CD1c-positive myeloid dendritic cell (primary cell): Measurements from ENCODE around the gene PDE4D.
"Not testable (repeated sequence)": the region's sequence is repeated elsewhere in the genome, so short reads cannot be mapped to it uniquely, and the experiment has no call there.

ENCODE experiments used
- DNase-seq: peaks from one replicate; pipeline ENCODE4 v3.0.0-alpha.2; 2016; ENCODE audit errors: extremely low spot score

The PDE4D gene

GRCh38 chr5:59471463-59471862 lies 422.1 kb downstream of the PDE4D start:
- no peak for DNase-seq

GRCh38 chr5:59467969-59468368 lies 425.6 kb downstream of the PDE4D start:
- no peak for DNase-seq

DNA sequence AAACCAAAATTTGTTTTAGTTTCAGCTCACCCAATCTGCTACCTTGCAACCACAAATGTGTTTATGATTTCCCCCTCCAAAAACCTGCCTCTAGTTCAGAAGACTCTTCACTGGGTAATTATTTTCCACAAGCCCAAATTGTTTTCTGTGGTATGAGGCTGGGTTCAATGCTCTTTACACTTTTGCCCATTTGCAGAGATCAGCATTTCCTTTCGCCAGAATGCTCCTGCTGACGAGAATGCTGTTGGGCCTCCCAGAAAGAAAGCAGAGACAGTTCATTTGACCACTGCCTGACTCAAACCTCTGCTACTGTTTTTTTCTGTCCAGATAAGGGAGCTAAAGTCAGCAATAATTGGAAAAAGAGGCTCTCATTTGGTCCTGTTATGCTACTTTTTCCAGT lies 427.3 kb downstream of the PDE4D start:
- DNase-seq = no peak

GRCh38 chr5:59464969-59465368 lies 428.6 kb downstream of the PDE4D start:
- no peak for DNase-seq

DNA sequence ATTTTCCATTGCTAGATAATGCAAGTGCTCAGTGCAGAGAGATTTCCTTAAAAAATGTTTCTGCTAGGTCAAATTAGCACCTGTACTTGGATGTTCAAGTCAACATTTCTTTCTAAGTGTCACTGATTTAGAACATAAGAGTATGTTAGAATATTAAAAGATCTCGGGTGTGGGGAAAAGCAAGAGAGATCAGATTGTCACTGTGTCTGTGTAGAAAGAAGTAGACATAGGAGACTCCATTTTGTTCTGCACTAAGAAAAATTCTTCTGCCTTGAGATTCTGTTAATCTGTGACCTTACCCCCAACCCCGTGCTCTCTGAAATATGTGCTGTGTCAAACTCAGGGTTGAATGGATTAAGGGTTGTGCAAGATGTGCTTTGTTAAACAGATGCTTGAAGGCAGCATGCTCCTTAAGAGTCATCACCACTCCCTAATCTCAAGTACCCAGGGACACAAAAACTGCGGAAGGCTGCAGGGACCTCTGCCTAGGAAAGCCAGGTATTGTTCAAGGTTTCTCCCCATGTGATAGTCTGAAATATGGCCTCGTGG lies 429.8 kb downstream of the PDE4D start:
- DNase-seq = not testable (repeated sequence)

GRCh38 chr5:59462956-59463355 lies 430.6 kb downstream of the PDE4D start:
- DNase-seq = no peak

- DNase-seq = no peak
Measured at GRCh38 chr5:59460368-59461153, 433.0 kb downstream of the PDE4D start.

- DNase-seq = no peak
Measured at GRCh38 chr5:59458966-59459729, 434.4 kb downstream of the PDE4D start.

- DNase-seq = no peak
Measured at GRCh38 chr5:59458321-59458720, 435.2 kb downstream of the PDE4D start.

- DNase-seq = no peak
Measured at GRCh38 chr5:59449905-59450644, 443.5 kb downstream of the PDE4D start.

DNA sequence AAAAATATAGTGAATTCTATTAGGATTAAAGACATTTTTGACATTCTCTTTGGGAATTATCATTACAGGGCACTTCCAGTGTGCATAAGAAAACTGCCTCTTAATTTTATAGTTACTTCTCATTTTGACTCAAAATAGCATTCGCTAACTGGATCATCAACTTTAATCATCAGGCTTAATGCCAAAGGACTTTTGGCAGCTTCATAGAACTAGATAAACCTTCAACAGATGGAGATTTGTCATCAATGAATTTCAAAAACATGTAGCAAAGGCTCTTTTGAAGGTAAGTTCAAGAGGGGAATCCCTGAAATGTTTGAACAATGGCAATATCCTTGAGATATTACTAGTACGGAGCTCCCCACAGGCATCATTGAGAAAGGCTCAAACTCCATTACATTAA lies 447.2 kb downstream of the PDE4D start:
- DNase-seq = no peak

DNA sequence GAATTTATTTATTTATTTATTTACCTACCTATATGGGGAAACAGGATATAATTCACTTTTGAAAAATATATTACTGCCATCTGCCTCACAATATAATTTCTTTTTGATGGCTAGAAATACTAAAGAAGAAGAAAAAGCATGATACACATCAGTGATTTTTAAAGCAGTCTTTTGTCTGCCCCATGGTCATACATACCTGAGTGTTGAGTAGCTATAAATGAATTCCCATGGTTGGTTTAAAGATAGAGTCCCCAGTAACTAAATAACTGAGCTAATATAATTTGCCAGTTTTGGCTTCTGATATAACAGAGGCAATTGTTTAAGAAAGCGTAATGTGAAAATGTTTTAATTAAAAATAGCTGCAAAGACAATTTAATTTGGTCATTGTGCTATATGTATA lies 447.8 kb downstream of the PDE4D start:
- DNase-seq = no peak

DNA sequence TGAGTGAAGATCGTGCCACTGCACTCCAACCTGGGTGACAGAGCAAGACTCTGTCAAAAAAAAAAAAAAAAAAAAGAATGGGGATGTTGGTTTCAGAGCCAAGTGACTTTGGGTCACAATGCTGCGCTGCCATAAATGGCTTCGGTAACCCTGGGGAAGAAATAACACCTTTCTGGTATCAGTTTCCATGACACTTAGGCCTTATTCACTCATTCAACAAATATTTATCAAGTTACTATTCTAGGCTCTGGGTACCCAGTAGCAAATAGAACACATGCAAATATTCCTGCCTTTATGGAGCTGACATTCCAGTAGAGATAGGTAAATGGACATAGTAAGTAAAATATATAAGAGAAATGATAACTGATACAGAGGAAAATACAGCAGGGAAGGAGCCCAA lies 454.2 kb downstream of the PDE4D start:
- no peak for DNase-seq

DNA sequence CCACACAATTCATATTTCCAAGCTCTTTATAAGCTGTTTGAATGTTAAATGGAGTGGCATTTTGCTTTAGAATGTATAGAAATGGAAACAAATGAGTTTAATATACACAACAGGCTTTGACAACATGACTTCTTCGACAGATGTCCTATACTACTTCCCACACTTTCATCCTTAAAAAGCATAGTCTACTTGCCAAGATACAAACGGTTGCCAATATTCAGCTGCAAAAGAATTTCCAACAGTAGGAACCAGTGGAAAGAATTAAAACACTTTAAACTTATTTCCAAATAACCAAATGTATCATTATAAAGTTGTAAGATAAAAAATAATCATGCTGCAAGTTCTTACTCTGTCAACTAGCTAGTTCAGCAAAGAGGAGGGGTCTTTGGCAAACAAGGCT lies 456.4 kb downstream of the PDE4D start:
- no peak for DNase-seq

GRCh38 chr5:59436364-59437148 lies 457.0 kb downstream of the PDE4D start:
- no peak for DNase-seq

GRCh38 chr5:59433174-59433573 lies 460.4 kb downstream of the PDE4D start:
- DNase-seq = no peak

DNA sequence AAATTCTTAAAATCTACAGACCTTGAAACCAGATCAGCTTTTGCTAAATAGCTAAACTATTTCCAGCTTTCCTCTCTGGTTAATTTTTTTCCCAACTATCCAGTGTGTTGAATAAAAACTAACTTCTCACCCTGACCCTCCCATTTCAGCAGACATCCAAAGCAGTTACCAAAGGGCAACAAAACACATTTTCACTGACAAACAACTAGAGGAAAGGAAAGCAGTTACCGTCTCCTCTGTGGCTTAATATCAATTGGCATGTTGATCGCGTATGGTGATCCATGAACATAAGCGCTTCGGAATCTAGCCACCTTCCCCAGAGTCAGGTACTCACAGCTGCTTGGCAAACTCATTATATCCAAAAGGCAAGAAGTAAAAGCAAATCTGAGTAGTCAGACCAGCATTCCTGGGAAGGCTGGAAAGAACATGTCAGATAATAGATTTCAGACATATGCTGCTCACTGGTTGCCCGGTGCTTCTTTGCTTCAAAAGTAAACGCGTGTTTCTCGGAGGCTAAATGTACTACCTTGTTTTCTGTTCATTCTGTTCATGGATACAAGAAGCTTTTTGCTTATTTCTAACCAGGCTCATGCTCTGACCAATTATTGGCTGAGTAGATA lies 463.4 kb downstream of the PDE4D start:
- no peak for DNase-seq

DNA sequence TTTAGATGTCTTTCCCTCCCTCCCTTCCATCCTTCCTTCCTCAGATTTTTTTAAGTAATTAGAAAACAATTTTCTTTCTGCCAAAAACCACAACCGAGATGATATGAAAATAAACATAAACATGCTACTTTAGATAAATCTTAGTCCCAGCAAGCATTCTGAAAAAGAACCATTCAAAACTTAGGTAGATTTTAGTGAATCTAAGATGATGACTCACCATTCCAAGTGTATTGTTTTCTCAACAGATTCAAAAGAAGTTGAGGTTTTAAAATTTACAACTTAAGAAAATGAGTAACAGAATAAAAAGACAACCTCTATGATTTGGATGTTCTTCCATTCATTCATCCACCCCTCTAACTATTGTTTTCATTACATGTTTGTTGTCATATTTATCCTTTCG lies 465.1 kb downstream of the PDE4D start:
- DNase-seq = no peak

GRCh38 chr5:59424515-59424914 lies 469.0 kb downstream of the PDE4D start:
- DNase-seq = no peak

DNA sequence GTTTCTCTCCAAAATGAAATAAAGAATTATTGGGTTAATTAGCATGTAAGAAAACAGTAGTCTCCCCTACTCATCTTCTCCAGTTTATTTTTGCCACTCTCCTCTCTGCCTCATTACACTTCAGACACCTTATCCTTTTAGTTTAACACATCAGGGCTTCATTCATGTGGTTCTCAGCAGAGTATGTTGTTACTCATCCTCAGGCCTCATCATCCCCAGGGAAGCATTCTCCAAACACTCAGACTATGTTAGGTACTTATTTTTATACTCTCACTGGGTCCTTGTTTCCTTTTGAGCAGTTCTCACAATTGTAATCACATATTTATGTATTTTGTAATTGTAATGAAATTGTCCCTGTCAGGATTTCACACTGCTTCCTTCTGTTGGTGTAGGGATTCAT lies 470.5 kb downstream of the PDE4D start:
- no peak for DNase-seq
